Calu3 (cell line): ENCODE results near the gene CAMK1G. TPM values are rescaled to one million over a fixed set of nuclear protein-coding genes. Genes with fewer than 3 reads are reported as not detected.

Source experiments
- BruUV-seq: library from RNA; stranded (reverse); fragments of 400-500 nt; replicated peaks from 2 replicates; lab custom pipeline; 2021; lab: Mats Ljungman, UMichigan
- CTCF ChIA-PET: fragments of 300-600 bp; sonication (Branson Sonifier 250); formaldehyde crosslinking; loops from one replicate; lab custom pipeline; 2022; ENCODE audit warnings: antibody characterized with exemption; lab: Charles Lee
- DNase-seq: peaks from one replicate; pipeline ENCODE4 v3.0.0; 2022
- H3K27ac Mint-ChIP-seq: one replicate; pipeline ENCODE4 v1.8.0; 2022; ENCODE audit warnings: mixed read lengths; ENCODE audit not compliant: unreplicated experiment
- H3K27me3 Mint-ChIP-seq: one replicate; pipeline ENCODE4 v1.8.0; 2022; ENCODE audit warnings: mixed read lengths; ENCODE audit not compliant: unreplicated experiment
- H3K36me3 Mint-ChIP-seq: one replicate; pipeline ENCODE4 v1.8.0; 2022; ENCODE audit warnings: mild to moderate bottlenecking, moderate library complexity, mixed read lengths; ENCODE audit not compliant: insufficient read depth, unreplicated experiment
- H3K4me1 Mint-ChIP-seq: one replicate; pipeline ENCODE4 v1.8.0; 2022; ENCODE audit warnings: mild to moderate bottlenecking, low read depth, mixed read lengths; ENCODE audit not compliant: unreplicated experiment
- H3K4me3 Mint-ChIP-seq: one replicate; pipeline ENCODE4 v1.8.0; 2022; ENCODE audit warnings: mild to moderate bottlenecking, low read depth, moderate library complexity, mixed read lengths; ENCODE audit not compliant: unreplicated experiment
- H3K9me3 Mint-ChIP-seq: one replicate; pipeline ENCODE4 v1.8.0; 2022; ENCODE audit warnings: low read depth, mixed read lengths; ENCODE audit not compliant: unreplicated experiment
- intact Hi-C: fragments of 100-400 bp; cut with micrococcal nuclease; formaldehyde crosslinking; loops from one replicate; pipeline ENCODE4 v1.10.0; 2022; ENCODE audit not compliant: unreplicated experiment
- total RNA-seq: library from RNA; stranded (reverse); gene quantifications from 2 replicates; pipeline ENCODE4 v1.2.3, GENCODE V29; 2022
- TF ChIP-seq, protein P1 (sequence below): fragments of 200-600 bp; IDR thresholded peaks from one replicate; pipeline ENCODE4 v1.8.0; 2022; ENCODE audit warnings: antibody characterized with exemption; ENCODE audit not compliant: unreplicated experiment

Gene CAMK1G
- total RNA-seq, 1 experiment from 2014 or later: not detected

DNA sequence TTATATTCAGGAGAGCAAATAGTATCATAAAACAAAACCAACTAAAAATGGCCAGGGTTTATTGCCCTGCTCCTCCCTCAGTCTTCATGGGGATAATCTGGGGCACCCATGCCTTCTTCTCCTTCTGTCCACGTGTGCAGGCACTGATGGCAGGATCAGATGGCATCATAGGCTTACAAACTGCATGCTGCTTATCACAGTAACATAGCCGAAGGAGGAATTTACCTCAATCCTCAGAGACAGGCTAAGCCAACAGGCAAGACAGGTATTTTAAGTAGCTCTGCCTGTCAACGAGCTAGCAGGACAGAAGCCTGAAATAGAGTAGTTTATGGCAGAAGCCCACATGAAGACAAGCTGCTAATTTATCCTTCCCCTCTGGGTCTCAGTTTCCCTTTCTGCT, 59.3 kb downstream of the CAMK1G start:
- H3K4me1 Mint-ChIP-seq: peaks cover 52% of the 10 kb centered on the region
- no TSS peak for BruUV-seq
- CTCF ChIA-PET: interaction anchor here (1.0 to 2.0 kb wide), 2 partner anchors 12 to 46 kb away, joined by 4 to 6 read pairs; no protein-coding TSS in a partner anchor
- intact Hi-C loops: no loop called here
- H3K27me3 Mint-ChIP-seq: no peaks in the 10 kb centered on the region
- DNase-seq: no peak
- no peaks in the 10 kb centered on the region for H3K9me3 Mint-ChIP-seq
- TF ChIP-seq, protein P1, sequence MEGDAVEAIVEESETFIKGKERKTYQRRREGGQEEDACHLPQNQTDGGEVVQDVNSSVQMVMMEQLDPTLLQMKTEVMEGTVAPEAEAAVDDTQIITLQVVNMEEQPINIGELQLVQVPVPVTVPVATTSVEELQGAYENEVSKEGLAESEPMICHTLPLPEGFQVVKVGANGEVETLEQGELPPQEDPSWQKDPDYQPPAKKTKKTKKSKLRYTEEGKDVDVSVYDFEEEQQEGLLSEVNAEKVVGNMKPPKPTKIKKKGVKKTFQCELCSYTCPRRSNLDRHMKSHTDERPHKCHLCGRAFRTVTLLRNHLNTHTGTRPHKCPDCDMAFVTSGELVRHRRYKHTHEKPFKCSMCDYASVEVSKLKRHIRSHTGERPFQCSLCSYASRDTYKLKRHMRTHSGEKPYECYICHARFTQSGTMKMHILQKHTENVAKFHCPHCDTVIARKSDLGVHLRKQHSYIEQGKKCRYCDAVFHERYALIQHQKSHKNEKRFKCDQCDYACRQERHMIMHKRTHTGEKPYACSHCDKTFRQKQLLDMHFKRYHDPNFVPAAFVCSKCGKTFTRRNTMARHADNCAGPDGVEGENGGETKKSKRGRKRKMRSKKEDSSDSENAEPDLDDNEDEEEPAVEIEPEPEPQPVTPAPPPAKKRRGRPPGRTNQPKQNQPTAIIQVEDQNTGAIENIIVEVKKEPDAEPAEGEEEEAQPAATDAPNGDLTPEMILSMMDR: no peak
- H3K27ac Mint-ChIP-seq: peak overlapping the region; percentile 19
- H3K36me3 Mint-ChIP-seq: peaks cover 90% of the 10 kb centered on the region
- no peak overlapping the region for H3K4me3 Mint-ChIP-seq

DNA sequence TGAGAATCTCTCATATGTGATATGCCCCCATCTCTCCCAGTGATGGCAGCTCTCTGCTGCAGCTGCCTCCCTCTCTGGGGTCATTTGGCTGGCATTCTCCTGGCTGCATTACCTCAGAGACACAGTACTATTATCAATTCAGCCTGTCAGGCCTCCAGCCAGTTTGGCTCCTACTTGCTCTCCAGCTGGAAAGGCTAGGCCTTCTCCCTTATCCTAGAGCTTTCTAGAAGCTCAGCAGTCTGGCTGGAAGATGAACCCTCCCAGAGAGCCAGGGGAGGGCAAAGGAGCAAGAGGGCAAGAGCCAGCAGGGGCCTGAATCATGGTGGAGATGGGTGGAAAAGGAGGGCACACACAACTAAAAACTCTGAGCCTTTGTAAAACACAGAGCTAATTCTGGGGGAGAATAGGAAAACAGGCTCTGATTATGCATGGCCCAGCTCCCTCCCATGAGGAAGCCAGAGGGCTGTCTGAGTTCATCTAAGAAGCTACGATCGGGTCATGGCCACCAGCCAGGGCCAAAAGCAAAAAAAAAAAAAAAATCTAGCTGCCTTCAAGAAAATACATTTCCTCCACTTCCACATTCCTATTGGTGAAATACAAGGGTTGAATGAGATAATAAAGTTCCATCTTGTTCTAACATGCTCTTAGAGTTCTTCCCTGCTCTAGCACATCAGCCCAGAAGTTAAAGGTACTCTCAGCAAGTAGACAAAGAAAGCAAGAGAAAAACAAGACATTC, 59.9 kb downstream of the CAMK1G start:
- intact Hi-C loops: no loop called here
- Mint-ChIP-seq H3K27me3 (no peaks in the 10 kb centered on the region), H3K9me3 (no peaks in the 10 kb centered on the region), H3K36me3 (peaks cover 90% of the 10 kb centered on the region), H3K4me1 (peaks cover 58% of the 10 kb centered on the region), H3K27ac (peak overlapping the region; percentile 19), H3K4me3 (no peak overlapping the region)
- BruUV-seq: no TSS peak
- DNase-seq: no peak
- TF ChIP-seq, protein P1: no peak
- CTCF ChIA-PET: interaction anchor here (1.0 to 2.0 kb wide), 2 partner anchors 13 to 45 kb away, joined by 4 to 6 read pairs; no protein-coding TSS in a partner anchor

DNA sequence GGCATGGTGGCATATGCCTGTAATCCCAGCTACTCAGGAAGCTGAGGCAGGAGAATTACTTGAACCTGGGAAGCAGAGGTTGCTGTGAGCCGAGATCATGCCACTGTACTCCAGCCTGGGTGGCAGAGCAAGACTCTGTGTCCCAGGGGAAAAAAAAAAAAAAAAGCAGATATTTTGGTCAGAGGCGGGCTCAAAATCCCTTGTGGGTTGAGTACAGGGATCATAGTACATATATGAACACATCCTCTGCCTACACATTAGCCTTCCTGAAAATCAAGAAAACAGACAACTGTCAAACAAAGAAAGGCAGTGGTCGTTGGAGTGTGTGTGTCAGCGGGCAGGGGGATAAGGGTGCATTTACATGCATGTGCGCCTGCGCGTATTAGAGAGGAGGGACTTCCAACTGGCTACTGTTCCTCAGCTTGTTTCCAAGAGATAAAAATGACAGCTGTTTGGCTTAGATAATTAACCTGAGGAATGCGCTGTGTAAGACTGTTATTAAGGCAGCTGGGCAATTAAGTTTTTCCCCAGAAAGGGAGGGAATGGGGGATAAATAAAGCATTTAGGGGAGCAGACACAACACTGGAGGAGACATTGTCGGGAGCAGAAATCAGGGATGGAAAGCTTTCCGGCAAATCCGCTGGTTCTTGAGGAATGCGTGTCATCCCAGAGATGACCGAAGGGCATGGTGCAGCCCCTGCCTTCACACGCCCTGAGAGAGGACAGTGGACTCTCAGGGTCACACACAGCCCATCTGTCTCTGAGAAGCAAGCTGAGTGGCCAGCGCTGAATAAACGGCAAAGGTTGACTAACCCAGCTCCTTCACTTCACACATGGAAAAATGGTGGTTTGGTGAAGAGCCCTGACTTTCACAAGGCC, 62.3 kb downstream of the CAMK1G start:
- Mint-ChIP-seq H3K4me3 (no peak overlapping the region), H3K27me3 (no peaks in the 10 kb centered on the region), H3K36me3 (peaks cover 88% of the 10 kb centered on the region), H3K9me3 (no peaks in the 10 kb centered on the region), H3K27ac (peak overlapping the region; percentile 43), H3K4me1 (peaks cover 68% of the 10 kb centered on the region)
- DNase-seq: no peak
- TF ChIP-seq, protein P1: no peak
- intact Hi-C loops: no loop called here
- CTCF ChIA-PET: no interaction called here
- BruUV-seq: no TSS peak

DNA sequence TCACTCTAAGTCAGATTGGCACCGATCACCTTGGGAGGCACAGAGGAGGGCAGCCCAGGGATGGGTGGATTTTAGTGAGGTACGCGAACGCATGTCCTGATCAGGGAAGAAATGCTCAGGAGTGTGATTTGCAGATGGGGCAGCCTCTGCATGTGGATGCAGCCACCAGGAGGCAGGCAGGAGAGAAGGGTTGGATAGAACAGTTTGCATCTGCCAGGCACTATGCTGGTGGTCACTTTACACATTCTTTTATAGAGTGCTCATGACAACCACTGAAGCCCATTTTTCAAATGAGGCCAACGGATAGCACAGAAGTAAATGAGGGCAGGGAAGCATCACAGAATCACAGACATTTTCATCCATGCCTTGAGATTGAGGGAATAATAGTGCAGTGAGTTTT, 63.0 kb downstream of the CAMK1G start:
- peaks cover 91% of the 10 kb centered on the region for H3K36me3 Mint-ChIP-seq
- peak overlapping the region; percentile 76 for H3K27ac Mint-ChIP-seq
- TF ChIP-seq, protein P1: peak; percentile 37
- H3K4me3 Mint-ChIP-seq: peak overlapping the region; percentile 89
- intact Hi-C loops: no loop called here
- H3K9me3 Mint-ChIP-seq: no peaks in the 10 kb centered on the region
- H3K27me3 Mint-ChIP-seq: no peaks in the 10 kb centered on the region
- CTCF ChIA-PET: interaction anchor here (0.8 kb wide), 1 partner anchor 9 kb away, joined by 3 read pairs; no protein-coding TSS in a partner anchor
- no TSS peak for BruUV-seq
- DNase-seq: no peak
- H3K4me1 Mint-ChIP-seq: peaks cover 74% of the 10 kb centered on the region
